Activated CD4-positive, CD25-positive, alpha-beta regulatory T cell (primary cell): ENCODE measurements around the gene MORN1.

Experiments
- DNase-seq, 4 experiments: peaks; one replicate each; lab custom pipeline; 2025; lab: John Stamatoyannopoulos, UW

MORN1 gene

DNA sequence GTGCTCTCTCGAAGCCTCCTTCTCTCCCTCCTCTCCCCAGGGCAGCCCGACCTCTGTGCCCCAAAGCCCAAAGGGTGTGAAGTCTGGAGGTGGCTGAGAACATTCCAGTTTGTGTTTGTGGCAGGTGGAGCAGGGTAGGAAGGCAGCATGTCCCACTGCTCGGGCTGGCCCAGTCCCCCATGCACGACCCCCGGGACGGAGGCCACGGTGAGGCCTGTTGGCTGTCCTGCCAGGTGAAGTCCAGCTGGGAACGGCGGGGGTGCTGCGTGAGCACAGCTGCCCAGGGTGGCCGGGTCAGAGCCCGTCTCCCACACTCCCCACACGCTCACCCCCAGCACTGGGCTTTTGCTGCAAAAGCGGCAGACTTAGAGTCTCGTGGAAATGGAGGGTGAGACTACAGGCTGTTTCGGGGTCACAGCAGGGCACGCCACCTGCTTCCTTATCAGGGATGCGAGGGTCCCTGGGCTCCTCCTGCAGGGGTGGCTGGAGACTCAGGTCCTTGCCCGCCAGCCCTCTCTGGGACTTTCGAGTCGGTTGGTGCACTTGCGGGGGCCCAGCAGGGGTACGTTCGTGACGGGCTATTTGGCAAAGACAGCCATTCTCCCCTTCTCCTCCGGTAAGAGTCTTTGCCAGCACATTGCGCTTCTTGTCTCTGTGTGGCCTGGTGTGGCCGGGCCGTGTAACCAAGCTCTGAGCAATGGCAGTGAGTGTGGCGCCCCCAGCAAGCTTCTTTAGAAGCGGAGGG, 40.3 kb downstream of the MORN1 start:
- no peak for DNase-seq

DNA sequence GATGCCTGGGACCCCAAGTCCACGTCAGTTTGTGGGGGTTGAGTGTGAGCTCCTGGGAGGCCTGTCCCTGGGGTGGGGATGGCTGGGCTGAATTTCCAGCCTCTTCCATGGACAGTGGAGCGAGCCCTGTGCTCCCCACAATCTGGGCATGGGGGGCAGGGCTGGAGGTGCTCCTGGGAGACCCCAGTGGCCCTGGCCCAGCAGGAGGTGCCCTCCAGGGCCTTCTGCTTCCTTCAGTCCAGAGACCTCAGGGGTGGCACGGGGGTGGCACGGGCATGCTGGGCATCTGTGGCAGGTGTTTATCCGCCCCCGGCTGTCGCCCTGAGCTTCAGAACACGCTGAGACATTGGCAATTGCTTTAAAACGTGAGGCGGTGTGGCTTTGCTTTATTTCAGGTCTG, 40.9 kb downstream of the MORN1 start:
- no peak for DNase-seq

DNA sequence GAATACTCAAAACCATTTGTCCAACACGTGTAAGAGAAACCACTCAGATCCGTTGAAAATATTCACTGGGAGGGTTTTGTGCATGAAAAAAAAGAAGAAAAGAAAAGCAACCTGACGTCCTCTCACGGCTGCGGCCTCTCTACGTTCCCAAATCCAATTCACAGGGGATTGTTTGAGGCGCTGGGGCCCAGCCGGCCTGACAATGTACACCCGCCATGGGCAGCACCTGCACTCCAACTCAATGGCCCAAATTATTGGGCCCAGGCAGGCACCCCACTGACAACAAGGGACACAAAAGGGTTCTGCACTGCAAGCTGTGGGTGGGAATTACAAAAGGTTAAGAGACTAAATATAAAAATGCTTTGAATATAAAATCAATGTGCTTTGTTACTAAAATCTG, 41.5 kb downstream of the MORN1 start:
- no peak for DNase-seq

DNA sequence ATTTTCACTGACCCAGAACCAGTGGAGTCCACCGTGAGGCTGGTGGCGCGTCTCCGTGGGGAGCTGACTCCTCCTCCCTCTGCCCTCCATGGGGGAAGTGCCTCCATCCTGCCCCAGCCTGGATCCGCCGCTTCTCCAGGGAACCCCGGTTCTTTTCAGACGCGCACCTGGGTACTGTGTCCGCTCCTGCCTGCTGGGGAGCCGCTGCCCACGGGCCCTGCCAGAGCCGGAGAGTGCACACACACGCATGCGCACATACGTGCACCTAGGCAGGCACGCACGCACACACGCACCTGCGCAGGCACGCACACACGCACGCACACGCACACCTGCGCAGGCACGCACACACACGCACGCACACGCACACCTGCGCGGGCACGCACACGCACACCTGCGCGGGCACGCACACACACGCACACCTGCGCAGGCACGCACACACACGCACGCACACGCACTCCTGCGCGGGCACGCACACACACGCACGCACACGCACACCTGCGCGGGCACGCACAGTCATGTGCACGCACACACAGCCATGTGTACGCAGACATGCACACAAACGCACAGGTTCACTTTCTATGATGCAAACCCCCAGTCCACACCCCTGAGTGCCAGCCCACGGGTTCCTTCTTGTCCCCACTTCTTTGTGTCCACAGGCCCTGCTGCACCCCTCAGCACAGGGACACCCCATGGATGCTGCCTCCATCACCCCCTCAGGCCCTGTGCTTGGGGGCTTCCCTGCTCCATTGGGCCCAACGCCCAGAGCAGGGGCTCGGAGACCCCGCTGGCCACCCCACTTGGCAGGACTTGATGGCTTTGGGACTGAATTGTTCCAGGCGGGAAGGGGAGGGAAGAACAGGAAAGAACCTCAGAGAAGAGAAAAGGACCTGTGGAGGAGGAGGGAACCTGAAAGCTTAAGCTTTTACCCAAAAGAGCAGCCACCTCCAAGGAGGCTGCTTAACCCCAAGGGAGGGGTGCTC, 42.7 kb downstream of the MORN1 start:
- no peak for DNase-seq

DNA sequence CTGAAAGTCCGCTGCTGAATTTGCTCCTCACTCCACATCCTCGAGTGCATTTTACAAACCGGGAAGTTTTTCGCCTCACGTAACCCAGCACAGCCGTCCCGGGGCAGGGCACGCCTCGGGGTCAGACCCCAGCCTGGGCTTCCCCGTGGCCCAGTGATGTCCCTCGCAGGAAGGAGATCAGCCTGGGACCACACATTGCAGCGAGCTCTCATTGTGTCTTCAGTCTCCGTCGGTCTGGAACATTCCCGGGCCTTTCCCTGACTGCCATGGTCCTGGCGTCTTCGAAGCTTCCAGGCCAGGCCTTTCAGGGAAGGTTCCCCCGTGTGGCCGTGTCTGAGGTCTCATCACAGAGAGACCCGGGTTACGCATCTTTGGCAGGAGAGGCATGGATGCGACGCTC, 43.5 kb downstream of the MORN1 start:
- no peak for DNase-seq

DNA sequence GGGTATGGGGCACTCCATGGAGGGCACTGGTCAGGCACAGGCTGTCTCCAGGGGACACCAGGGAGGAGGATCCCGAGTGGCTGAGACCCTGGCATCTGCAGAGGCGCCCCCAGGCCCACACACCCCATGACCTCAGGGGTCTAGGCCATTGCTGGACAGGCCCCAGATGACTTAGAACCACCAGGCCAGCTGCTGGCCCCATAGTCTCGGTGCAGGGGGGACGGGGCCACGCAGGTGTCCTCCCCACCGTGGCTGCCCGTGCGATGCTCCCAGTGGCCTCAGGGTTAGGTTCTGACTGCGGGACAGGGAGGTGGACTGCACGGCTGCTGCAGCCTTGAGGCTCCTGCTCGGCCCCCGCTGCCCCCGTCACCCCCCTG, 44.0 kb downstream of the MORN1 start:
- no peak for DNase-seq

DNA sequence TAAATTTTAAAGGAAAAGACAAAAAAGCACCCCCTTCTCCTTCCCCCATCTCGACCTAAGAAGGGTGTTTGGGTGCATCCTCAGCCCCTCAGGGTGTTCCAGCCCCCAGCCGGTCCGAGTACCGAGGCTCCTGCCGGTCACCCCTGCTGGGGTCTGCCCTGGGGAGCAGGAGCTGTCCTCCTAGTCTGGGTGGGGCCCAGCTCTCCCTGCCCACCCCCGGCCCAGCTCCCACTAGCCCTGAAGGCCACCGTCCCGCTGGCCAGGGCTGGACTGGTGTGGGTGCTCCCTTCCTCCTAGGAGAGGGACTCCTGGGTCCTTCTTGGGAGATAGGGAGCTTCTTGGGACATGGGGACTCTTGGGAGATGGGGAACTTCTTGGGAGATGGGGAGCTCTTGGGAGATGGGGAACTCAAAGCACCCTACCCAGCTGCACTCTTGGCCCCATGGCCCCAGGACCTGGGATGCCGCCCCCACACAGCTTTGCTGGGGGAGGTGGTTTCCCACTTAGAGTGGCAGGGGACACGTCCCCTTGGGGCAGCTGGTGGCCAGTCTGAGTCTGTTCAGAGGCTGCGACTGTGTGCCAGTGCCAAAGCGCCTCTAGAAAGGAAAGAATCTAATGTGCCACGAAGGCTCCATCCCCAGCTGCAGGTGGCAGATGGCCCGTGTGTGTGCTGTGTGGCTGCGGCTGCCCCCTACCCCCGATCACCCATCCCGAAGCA, 44.5 kb downstream of the MORN1 start:
- DNase-seq = no peak

DNA sequence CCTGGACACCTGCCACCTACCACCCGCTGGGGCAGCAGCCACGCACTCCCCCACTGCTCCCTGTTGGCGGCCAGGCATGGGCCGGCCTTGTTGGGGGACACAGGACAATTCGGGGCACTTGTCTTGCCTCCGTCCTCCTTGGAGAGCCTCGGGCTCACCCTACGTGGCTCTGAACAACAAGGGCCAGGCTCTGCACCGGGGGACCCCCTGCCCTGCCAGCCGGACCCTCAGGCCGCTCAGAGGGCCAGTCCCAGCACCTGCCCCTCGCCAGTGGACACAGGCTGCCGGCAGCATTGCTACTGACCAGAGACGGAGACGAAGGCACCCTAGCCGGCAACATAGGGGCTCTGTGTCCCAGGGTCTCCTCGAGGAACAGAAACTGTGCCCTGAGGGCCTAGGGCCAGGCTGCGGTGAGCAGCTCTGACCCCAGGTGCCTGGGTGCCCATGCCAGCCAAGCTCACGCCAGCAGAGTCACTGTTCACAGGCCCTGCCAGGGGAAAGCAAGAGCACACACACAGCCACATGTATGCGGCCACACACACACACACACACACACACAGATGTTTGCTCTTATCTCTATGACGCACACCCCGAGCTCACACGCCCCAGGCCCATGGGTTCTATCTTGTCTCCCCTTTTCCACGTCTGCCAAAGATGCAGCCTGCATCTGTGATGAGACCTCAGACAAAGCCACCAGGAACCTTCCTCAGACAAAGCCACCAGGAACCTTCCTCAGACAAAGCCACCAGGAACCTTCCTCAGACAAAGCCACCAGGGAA, 45.9 kb downstream of the MORN1 start:
- DNase-seq = no peak

DNA sequence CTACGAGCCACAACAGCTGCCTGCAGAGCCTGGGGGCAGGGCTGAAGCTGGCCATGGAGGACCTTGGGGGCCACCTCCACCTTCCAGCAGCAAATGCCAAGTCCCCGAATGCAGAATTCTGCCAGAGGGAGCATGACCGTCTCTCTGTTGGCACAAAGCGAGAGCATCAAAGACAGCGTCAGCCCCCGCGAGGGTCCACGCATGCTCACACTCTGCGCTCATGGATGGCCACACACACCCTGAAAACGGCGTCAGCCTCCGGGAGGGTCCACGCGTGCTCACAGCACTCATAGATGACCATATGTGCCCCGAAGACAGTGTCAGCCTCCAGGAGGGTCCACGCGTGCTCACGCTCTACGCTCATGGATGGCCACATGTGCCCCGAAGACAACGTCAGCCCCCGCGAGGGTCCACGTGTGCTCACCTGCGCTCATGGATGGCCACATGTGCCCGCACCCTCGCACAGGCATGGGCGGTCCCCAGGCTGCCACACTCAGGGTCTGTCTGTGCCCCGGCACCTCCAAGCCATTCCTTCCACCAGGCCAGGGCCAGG, 46.5 kb downstream of the MORN1 start:
- DNase-seq = no peak

DNA sequence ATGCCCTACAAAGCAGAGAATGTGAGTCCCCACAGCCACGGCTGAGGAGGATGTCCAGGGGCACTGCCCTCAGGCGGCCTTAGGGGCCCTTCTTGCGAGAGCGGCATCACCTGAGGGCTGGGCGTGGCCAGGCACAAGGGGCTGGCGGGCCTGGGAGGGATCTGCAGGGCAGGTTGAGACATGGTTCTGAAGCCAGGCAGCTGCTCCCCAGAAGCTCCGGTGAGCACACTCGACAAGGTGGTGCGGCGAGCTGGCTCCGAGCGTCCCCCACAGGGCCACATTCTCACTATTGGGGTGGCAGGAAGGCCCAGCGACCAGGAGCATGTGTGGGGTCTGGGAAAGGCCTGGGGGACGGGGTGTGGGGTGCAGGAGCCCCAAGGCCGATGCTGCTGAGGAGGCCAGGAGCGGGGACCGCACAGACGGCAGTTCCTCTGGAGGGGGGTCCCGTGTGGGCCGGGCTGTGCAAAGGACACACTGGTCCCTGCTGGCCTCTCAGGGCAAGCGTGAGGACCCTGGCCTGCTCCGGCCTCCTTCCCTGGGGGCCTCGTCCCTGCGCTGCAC, 47.2 kb downstream of the MORN1 start:
- DNase-seq = no peak

DNA sequence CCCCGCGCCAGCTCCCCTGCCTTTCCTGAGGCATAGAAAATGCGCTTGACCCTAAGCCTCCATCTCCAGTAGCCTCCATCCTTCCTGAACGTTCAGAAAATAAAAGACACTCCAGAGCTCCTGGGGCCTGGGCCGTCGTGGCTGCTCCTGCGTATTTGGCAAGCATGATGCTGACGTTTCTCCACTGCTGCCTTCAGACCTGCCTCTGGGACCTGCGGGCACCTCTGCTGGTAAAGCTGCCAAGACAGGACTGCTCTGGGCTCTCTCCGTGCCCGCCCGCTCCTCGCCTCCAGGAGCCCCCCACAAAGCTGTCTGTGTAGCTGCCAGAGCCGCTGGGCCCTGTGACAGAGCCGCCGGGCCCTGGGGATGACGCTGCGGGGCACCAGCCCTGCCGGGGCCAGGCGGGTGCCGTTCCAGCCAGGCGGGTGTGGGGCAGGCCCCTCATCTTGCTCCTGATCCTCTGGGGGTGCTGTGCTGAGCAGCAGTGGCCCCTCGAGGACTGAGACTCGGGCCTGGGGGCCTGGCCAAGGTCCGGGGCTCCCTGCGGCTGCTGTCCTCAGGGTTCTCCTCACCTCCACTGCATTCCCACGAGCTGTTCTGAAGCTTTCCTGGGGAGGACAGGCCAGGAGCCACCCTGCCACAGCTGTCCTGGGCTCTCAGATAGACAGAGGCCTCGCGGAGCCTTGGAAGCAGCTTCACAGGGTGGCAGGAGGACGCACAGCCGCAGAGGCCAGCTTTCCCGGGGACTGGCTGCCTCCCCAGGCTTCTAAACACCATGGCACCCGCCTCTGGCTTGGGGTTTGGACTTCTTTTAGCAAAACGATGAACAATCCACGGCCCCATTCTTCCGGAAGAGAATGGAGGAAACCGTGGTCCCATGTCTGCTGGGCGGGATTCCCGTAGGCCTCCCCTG, 48.1 kb downstream of the MORN1 start:
- DNase-seq = no peak

DNA sequence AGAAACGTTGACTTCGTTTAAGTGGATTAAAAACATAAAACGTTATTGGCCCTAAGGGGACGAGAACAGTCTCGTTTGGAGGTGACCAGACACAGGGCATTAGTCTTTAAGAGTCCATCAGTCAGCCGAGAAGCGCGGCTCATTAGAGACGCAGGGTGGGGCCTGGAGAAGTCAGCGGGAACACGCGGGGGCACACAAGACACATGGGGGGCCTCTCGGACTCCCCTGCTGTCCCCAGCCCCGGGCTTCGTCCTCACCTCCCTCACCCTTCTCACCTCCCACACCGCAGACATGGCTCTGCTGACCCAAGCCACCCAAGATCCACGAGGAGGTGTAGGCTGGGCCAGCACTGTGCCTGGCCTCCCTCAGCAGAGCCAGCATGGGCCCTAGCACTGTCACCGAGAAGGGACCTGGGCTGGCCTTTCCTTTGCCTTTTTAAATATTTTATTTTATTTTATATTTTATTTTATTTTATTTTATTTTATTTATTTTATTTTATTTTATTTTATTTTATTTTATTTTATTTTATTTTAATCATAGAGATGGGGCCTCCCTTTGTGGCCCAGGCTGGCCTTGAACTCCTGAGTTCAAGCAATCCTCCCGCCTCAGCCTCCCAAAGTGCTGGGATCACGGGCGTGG, 48.9 kb downstream of the MORN1 start:
- DNase-seq = no peak

DNA sequence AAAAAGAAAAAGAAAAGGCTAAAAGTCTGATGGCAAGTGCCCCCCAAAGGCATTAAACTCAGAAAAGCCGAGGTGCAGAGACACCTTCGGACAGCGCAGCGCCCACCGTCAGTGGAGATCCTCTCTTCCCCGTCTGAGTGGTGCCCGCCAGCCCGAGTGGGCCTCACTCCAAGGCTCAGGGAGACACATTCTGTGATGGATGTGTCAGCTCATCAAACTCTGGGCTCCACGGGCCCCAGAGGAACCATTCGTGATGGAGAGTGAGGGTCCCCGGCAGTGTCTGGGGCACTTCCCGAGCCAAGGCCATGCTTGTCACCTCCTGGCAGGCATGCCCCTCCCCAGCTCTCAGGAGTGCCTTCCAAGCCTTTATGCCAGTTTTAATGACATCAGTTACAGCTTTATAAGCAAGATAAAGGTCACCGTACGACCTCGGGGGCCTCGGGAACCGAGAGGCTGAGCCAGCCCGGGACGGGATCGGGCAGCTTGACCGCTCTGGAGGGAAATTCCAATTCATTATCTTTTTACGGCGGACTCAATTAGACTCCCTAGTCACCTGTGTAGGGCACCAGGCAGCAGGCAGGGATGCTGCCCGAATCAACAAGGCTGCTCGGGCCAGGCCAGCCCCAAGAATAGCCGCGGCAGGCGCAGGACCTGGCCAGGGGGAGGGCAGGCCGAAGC, 49.5 kb downstream of the MORN1 start:
- DNase-seq = no peak

DNA sequence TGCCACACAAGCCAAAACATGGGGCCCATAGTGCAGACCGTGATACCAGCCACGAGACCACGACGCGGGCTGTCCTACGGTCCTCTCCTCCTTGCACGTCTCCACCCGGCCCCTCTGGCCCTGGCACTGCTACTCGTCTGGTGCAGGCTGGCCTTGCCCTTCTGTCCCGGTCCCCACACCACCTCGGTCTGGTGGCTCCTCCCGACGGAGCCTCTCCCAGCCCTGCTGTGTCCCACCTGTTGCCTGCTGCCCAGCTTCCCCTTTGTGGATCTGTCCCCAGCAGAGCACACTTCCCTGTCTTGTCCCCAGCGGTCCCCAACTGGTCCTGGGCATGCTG, 50.5 kb downstream of the MORN1 start:
- no peak for DNase-seq

DNA sequence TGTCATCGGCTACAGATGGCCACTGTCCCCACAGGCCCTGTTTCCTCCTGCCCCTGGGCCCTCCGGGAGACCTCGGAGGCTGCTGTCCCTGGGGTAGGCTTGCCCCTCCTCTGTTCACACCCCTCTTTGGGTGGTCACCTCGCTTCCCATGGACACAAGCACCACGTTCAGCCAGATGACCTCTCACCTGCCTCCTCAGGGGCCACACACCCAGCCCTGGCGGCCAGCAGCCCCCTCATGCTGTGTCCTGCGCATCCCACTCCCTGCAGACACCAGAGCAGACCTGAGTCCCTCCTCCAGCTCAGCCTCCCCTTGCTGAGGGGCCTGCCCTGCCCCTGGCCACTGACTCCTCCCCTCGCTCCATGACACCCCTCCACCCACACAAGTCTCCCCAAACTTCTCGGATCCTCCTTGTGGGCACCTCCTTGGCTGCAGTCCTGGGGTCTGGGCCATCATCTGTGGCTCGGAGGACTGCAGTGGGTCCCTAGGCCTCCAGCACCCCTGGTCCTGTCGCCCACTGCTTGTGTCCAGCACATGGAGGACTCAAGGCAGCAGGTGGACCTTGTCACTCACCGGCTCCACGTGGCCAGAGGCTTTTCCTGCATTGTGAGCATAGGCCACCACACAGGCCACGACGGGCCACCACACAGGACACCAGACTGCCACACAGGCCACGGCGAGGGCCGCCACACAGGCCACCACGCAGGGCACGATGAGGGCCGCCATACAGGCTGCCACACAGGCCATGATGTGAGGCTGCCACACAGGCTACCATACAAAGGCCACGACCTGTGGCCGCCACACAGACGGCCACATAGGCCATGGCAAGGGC, 51.1 kb downstream of the MORN1 start:
- no peak for DNase-seq

DNA sequence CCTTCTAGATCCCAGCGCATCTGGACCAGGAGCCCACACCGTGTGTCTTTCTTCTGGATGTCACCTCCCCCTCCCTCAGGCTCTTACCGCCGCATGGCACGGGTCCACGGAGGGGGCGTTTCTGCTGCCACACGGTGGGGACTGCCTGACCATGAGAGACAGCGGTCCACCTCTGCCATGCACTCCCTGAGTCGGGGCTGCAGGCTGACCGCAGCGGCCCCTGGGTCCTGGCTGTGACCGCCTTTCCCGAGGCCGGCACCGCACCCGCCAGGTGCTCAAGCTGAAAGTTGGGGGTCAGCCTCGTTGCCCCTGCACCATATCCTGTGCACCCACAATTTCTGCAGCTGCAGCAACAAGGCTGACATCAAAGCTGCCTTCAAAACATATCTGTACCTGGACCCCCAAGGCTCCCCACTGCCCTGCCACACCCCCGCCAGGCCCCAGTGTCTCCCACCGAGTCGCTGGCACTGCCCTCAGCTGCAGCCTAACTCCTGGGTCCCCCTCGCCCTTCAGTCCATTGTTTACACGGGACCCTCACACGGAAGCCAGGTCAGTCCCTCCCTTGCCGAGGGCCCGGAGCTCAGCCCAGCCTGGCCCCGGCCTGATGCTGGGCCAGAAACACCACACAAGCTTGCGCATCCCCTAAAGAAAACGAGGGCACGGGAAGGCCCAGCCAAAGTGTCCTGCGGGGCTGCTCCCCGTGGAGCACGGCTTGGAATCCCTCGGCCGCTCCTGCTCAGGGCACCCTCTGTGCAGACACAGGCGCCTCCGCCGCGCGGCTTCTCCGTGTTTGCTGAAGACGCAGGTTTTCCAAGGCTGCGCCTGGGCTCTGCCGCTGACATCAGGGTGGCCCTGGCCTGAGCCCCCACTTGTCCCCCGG, 51.9 kb downstream of the MORN1 start:
- DNase-seq = no peak

DNA sequence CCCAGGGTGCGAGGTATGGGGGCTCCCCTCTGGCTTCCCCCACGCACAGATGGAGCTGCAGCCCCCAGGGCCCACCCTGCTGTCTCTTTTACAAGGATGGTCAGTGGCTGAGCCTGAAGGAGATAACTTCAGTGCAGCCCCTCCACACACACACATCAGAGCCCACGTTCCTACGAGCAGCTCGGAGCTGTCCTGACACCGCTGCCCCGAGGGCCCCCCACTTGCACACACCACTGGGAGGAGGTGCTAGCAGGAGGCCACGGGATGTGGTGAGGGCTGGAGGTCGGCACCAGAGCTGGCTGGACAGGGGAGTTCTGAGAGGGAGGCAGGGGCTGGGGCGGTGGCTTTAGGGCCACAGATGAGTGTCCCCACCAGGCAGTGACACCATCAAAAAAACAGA, 53.9 kb downstream of the MORN1 start:
- DNase-seq = no peak
